Common myeloid progenitor, CD34-positive (primary cell): ENCODE results near the gene DENND1A.

Experiments
- CTCF ChIA-PET: fragments of 350-600 bp; sonication (Branson Sonifier 250); formaldehyde crosslinking; loops from one replicate; lab custom pipeline; 2021; ENCODE audit warnings: antibody characterized with exemption; lab: Charles Lee
- POLR2A ChIA-PET: fragments of 350-600 bp; sonication (Branson Sonifier 250); formaldehyde crosslinking; loops from one replicate; lab custom pipeline; 2021; ENCODE audit warnings: antibody characterized with exemption; lab: Charles Lee
- DNase-seq, 3 donors: peaks; one replicate each; pipeline versions ENCODE4 v3.0.0 to v3.0.0-alpha.2; 2013
- H3K27ac ChIP-seq, 2 experiments: 1 replicate in 1 of 2; 2 replicates in 1 of 2; pipeline ENCODE4 v1.7.0; 2013; ENCODE audit warnings: inconsistent platforms in 2 of 2, low read length in 2 of 2, mild to moderate bottlenecking in 2 of 2, low read depth in 1 of 2, moderate library complexity in 1 of 2; ENCODE audit not compliant: severe bottlenecking in 2 of 2, insufficient read depth in 1 of 2, poor library complexity in 1 of 2
- H3K27me3 ChIP-seq, 5 experiments: replicated peaks in 2 of 5; 1 replicate in 3 of 5; 2 replicates in 2 of 5; pipeline versions ENCODE4 v1.6.1 to v1.7.0; 2013; ENCODE audit warnings: low read length in 4 of 5, mild to moderate bottlenecking in 2 of 5, moderate library complexity in 2 of 5, inconsistent platforms in 1 of 5; ENCODE audit not compliant: insufficient read depth in 5 of 5, control insufficient read depth in 4 of 5
- H3K36me3 ChIP-seq, 4 experiments: 1 replicate in 2 of 4; 2 replicates in 2 of 4; pipeline versions ENCODE4 v1.6.1 to v1.7.0; 2013; ENCODE audit warnings: low read length in 3 of 4, control low read depth in 1 of 4, mild to moderate bottlenecking in 1 of 4; ENCODE audit not compliant: control insufficient read depth in 4 of 4, insufficient read depth in 4 of 4
- H3K4me1 ChIP-seq, 4 experiments: 1 replicate in 3 of 4; 2 replicates in 1 of 4; pipeline versions ENCODE4 v1.6.1 to v1.7.1; 2013; ENCODE audit warnings: low read length in 3 of 4, mild to moderate bottlenecking in 3 of 4, control low read depth in 1 of 4, inconsistent platforms in 1 of 4, moderate library complexity in 1 of 4; ENCODE audit not compliant: control insufficient read depth in 4 of 4, insufficient read depth in 4 of 4; ENCODE audit errors: control extremely low read depth in 1 of 4
- H3K4me3 ChIP-seq, 7 experiments: 1 replicate in 4 of 7; 2 replicates in 3 of 7; pipeline versions ENCODE4 v1.5.1 to v1.7.0; 2013; ENCODE audit warnings: mild to moderate bottlenecking in 7 of 7, low read length in 6 of 7, moderate library complexity in 6 of 7, inconsistent platforms in 2 of 7, low read depth in 2 of 7, control low read depth in 1 of 7; ENCODE audit not compliant: insufficient read depth in 4 of 7, control insufficient read depth in 1 of 7; ENCODE audit errors: extremely low read depth in 1 of 7
- H3K9me3 ChIP-seq, 5 experiments: 1 replicate in 4 of 5; 2 replicates in 1 of 5; pipeline versions ENCODE4 v1.6.1 to v1.7.1; 2013; ENCODE audit warnings: low read length in 4 of 5, mild to moderate bottlenecking in 2 of 5, inconsistent platforms in 1 of 5, low read depth in 1 of 5, moderate library complexity in 1 of 5; ENCODE audit not compliant: control insufficient read depth in 4 of 5, insufficient read depth in 2 of 5; ENCODE audit errors: control extremely low read depth in 1 of 5
- WGBS: methylation state at CpG from one replicate; pipeline ENCODE4 v1.1.5; 2013; ENCODE audit not compliant: insufficient coverage; 5-methylcytosine and 5-hydroxymethylcytosine counted together

Gene DENND1A

DNA sequence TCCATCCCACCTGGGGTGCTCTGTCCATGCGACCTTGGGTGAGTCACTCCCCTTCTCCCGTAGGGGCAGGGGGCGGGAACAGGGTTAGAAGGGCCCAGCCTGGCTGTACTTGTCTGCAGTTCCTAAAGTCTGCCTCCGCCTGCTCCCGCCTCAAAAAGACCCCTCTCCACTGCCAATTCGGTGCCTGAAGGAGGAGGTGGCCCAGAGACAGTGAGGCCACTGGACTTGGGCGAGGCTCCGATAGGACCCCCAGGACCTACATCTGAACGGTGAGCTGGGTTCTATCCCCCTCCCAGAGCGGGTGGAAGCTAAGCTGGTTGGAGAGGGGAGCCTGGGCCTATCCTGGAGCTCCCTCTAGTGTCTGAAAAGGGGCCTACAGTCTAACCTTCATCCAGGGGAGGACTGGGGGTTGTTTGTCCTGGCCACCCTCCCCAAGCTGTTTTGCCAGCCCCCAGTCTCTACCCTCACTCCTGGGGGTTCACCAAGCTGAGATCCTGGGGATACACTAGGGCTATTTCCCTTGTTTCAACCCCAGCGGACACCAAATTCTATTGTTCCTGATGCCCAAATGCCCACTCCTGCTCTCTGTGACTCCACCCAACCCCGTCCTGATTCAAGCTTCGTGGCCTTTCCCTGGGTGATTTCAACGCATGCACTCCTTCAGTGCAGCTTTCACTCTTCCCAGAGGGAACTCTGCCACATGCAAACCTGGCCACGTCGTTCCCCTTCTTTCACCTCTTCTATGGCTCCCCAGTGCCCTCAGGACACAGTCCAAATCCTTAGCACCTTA is 580.0 kb downstream of the DENND1A start:
- ChIA-PET POLR2A (no interaction called here), CTCF (interaction anchor here (0.6 to 10.5 kb wide), 44 partner anchors 9 to 1189 kb away, joined by 3 to 225 read pairs (median 5); partner anchors contain the start of gene PDCL)
- Histone ChIP-seq H3K27ac (no peak overlapping the region), H3K9me3 (no peaks in the 10 kb centered on the region), H3K4me1 (peaks cover 0 to 15% (median 11%) of the 10 kb centered on the region in 4 experiments), H3K27me3 (peaks cover 0 to 2% (median 0%) of the 10 kb centered on the region in 5 experiments), H3K36me3 (no peaks in the 10 kb centered on the region), H3K4me3 (peak overlapping the region in 2 of 7 experiments; percentile 8 to 45)
- DNase-seq: peak; percentile 61 to 79 (median 73)
- WGBS: 36% methylated on average over 15 of the region's 16 CpGs

DNA sequence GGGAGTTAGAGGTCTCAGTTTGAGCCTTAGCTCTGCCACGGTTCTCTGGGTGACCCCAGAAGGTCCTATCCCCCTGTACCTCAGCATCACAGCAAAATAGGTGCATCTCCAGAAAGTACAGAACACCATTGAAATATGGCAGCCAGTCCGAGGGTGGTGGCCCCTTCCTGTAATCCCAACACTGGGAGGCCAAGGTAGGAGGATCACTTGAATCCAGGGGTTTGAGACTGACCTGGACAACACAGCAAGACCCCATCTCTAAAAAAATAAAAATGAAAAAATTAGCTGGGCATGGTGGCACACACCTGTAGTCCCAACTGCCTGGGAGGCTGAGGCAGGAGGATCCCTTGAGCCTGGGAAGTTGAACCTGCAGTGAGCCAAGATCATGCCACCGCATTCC is 580.9 kb downstream of the DENND1A start:
- Histone ChIP-seq H3K27ac (no peak overlapping the region), H3K36me3 (no peaks in the 10 kb centered on the region), H3K27me3 (peaks cover 0 to 2% (median 0%) of the 10 kb centered on the region in 5 experiments), H3K4me3 (no peak overlapping the region), H3K9me3 (no peaks in the 10 kb centered on the region), H3K4me1 (peaks cover 0 to 19% (median 14%) of the 10 kb centered on the region in 4 experiments)
- DNase-seq: no peak
- CTCF ChIA-PET: interaction anchor here (0.7 to 10.5 kb wide), 28 partner anchors 9 to 428 kb away, joined by 3 to 225 read pairs (median 7); no protein-coding TSS in a partner anchor
- POLR2A ChIA-PET: interaction anchor here (1.1 kb wide), 1 partner anchor 248 kb away, joined by 5 read pairs; no protein-coding TSS in a partner anchor
- 100% methylated on average over 1 of the region's 3 CpGs for WGBS

DNA sequence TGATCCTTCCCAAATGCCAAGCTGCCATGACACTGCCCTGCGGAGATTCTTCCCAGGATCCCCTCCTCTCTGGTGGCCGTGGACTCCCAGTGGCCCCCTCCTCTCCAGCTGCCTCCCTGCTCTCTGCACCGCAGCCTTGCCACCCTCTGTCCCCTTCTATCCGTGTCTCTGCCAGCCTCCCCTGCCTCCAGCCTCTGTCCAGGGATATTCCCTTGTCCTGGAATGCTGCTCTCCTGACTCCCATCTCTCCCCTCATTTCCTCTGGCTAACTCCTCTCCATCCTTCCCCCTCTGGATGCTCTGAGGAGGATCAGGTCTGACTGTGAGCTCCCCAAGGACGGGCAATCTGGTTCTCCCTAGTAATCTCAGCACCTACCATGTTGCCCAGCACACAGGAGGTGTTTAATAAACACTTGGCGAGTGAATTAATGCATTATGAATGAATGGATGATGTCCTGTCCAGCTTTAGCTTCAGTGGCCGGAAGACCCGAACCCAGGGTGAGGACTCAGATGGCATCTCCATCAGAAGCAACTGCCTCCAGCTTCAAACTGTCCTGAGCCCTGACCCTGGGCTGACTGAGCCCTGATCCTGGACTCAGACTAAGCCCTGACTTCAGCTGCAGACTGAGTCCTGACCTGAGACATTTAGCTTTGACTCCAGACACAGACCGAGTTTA is 581.5 kb downstream of the DENND1A start:
- Histone ChIP-seq H3K27me3 (peaks cover 0 to 2% (median 0%) of the 10 kb centered on the region in 5 experiments), H3K4me3 (no peak overlapping the region)

DNA sequence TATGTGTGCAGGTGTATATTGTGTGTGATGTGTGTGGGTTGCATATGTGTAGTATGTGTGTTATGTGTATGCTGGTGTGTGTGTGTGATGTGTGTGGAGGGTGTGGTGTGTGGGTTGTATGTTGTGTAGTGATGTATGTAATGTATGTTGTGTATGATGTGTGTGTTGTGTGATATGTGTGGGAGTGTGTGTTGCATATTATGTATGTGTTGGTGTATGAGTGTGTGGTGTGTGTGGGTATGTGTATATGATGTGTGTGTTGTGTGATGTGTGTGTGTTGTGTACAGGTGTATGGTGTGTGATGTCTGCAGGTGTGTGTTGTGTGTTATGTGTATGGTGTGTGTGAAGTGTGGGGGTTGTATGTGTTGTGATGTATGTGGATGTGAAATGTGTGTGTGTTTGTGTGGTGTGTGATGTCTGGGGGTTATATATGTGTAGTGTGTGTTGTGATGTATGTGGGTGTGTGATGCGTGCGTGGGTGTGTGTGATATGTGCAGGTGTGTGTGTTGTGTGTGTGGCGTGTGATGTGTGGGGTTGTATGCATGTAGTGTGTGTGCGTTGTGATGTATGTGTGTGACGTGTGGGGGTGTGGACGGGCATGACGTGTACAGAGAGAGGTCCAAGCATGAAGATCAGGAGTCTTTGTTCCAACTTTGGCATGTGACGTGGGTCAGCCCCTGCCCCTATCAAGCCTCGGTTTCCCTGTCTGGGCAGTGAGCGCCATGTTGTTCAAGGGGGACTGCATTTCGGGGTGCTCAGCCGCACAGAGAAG is 582.5 kb downstream of the DENND1A start:
- H3K4me1 ChIP-seq: peaks cover 0 to 29% (median 24%) of the 10 kb centered on the region in 4 experiments
- ChIA-PET POLR2A (no interaction called here), CTCF (interaction anchor here (0.9 to 10.5 kb wide), 8 partner anchors 10 to 272 kb away, joined by 3 to 225 read pairs (median 22); no protein-coding TSS in a partner anchor)
- no peaks in the 10 kb centered on the region for H3K9me3 ChIP-seq
- 97% methylated on average over 12 of the region's 12 CpGs for WGBS
- no peaks in the 10 kb centered on the region for H3K36me3 ChIP-seq
- no peak for DNase-seq
- no peak overlapping the region for H3K4me3 ChIP-seq
- H3K27me3 ChIP-seq: peaks cover 0 to 2% (median 0%) of the 10 kb centered on the region in 5 experiments
- no peak overlapping the region for H3K27ac ChIP-seq

More for the DNA sequence above, 581.5 kb downstream of the DENND1A start:
- CTCF ChIA-PET: interaction anchor here (0.7 to 10.5 kb wide), 24 partner anchors 8 to 427 kb away, joined by 3 to 225 read pairs (median 8); no protein-coding TSS in a partner anchor
- POLR2A ChIA-PET: interaction anchor here (1.1 kb wide), 1 partner anchor 247 kb away, joined by 5 read pairs; no protein-coding TSS in a partner anchor
- 89% methylated on average over 6 of the region's 9 CpGs for WGBS
- no peaks in the 10 kb centered on the region for H3K9me3 ChIP-seq
- no peak for DNase-seq
- H3K36me3 ChIP-seq: no peaks in the 10 kb centered on the region
- peaks cover 0 to 22% (median 17%) of the 10 kb centered on the region in 4 experiments for H3K4me1 ChIP-seq
- H3K27ac ChIP-seq: no peak overlapping the region

DNA sequence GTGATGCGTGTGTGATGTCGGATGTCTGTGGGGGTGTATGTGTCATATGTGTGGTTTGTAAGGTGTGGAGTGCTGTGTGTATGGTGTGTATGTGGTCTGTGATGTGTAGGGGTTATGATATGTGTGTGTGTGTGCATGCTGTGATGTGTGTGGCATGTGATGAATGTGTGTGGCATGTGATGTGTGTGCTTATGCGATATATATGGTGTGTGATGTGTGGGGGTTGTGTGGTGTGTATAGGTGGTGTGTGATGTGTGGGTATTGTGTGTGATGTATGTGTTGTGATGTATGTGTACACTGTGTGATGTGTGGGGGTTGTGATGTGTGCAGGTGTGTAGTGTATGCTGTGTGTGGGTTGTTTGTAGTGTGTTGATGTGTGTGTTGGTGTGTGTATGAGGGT is 583.1 kb downstream of the DENND1A start:
- WGBS: 100% methylated on average over 3 of the region's 3 CpGs
- Histone ChIP-seq H3K27me3 (peaks cover 0 to 2% (median 0%) of the 10 kb centered on the region in 5 experiments), H3K9me3 (no peaks in the 10 kb centered on the region), H3K4me3 (no peak overlapping the region), H3K4me1 (peaks cover 0 to 32% (median 26%) of the 10 kb centered on the region in 4 experiments), H3K27ac (no peak overlapping the region), H3K36me3 (no peaks in the 10 kb centered on the region)
- ChIA-PET CTCF (no interaction called here), POLR2A (no interaction called here)
- DNase-seq: no peak

DNA sequence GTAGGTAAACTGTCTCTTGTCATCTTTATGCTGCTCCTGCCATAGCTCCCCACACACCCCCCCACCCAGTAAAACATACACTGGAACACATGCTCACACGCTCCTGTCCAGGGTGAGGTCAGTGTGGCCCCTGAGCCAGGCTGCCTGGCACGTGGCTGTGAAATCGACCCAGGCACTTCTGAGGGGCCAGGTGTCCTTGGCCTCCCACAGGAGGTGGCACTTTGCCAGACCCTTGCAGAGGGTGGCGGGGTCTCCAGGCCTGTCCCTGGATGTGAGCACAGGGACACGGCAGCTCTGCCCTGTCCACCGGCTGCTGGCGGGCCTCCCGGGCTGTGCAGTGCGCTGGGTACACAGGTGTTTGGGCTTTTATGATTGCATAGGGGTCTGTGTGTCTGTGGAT is 583.9 kb downstream of the DENND1A start:
- ChIA-PET CTCF (interaction anchor here (0.8 to 2.1 kb wide), 3 partner anchors 9 to 284 kb away, joined by 3 to 8 read pairs (median 3); no protein-coding TSS in a partner anchor), POLR2A (no interaction called here)
- H3K27ac ChIP-seq: no peak overlapping the region

More for the DNA sequence above, 583.9 kb downstream of the DENND1A start:
- Histone ChIP-seq H3K4me3 (no peak overlapping the region), H3K9me3 (no peaks in the 10 kb centered on the region), H3K27me3 (peaks cover 0 to 2% (median 0%) of the 10 kb centered on the region in 5 experiments), H3K36me3 (no peaks in the 10 kb centered on the region), H3K4me1 (peaks cover under 1 to 40% (median 32%) of the 10 kb centered on the region in 4 experiments)
- WGBS: 78% methylated on average over 4 of the region's 9 CpGs
- DNase-seq: no peak
